Stimulated activated CD8-positive, alpha-beta memory T cell treated with anti-CD3 and anti-CD28 coated beads, Interleukin-4, amount 100 ng/mL, for 24 hours (primary cell): ENCODE results near the gene CCDC112.
"Not testable (repeated sequence)": the region's sequence is repeated elsewhere in the genome, so short reads cannot be mapped to it uniquely, and the experiment has no call there.

ENCODE experiments used
- DNase-seq: peaks from one replicate; pipeline ENCODE4 v3.0.0-alpha.2; 2020; ENCODE audit warnings: low read depth

CCDC112 gene, protein sequence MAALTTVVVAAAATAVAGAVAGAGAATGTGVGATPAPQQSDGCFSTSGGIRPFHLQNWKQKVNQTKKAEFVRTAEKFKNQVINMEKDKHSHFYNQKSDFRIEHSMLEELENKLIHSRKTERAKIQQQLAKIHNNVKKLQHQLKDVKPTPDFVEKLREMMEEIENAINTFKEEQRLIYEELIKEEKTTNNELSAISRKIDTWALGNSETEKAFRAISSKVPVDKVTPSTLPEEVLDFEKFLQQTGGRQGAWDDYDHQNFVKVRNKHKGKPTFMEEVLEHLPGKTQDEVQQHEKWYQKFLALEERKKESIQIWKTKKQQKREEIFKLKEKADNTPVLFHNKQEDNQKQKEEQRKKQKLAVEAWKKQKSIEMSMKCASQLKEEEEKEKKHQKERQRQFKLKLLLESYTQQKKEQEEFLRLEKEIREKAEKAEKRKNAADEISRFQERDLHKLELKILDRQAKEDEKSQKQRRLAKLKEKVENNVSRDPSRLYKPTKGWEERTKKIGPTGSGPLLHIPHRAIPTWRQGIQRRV

GRCh38 chr5:115296124-115297022, at the start of gene CCDC112:
CCDC112 (minus strand) TSS chr5:115296654; CDS start chr5:115296543, 111 bp downstream.
- DNase-seq = peak; percentile 66

DNA sequence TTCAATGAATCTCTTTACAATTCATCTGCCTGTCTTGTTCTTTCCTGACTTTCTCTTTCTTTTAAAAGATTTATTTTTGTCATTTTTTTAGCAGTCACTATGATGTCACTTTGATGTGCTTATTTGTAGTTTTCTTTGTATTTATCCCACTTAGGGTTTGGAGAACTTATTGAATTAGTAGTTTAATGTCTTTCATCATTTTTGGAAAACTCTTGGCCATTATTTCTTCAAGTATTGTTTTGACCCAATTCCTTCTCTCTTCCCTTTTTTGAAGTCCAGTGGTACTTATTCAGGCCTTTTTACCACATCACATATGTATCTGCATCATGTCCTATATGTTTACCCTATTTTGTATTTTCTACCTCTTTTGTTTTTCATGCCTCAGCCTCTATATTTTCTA, 48.9 kb upstream of the CCDC112 start:
- no peak for DNase-seq

- DNase-seq = no peak
Observed at GRCh38 chr5:115343855-115344254, 47.4 kb upstream of the CCDC112 start.

- no peak for DNase-seq
Observed at GRCh38 chr5:115342590-115343377, 46.3 kb upstream of the CCDC112 start.

GRCh38 chr5:115341745-115342144, 45.3 kb upstream of the CCDC112 start:
- DNase-seq = no peak

DNA sequence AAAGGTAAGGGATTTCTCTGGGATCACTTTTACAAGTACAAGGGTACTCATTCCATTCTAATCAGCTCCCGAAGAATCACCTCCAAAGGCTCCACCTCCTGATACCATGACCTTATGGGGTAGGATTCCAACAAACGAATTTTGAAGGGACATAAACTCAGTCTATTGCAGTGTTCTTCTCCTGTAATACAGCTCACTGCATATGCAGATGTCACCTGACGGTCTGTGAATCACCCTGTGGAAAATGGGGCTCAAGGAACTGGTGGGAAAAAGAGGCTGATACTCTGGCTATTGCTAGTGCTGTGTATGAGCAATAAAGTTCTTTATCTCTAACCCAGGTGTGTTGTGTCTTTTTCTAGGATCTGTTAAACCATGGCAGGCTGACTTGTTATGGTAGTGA, 42.4 kb upstream of the CCDC112 start:
- no peak for DNase-seq

DNA sequence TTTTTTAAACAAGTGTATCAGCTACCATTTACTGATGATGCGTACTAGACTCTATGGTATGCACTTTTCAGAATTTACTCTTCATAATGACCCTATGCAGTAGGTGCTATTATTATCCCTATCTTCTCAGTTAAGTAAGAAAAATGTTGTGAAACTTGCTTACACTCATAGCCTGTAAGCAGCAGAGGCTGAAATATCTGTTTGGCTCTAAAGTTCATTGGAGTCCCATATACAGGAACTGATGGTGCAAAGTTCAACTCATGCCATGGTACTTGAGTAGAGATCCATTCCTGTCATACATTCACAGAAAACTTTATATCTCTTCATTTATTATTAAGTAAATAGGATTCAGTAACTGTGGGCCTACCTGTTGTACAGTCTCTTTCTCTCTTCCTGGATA, 41.4 kb upstream of the CCDC112 start:
- no peak for DNase-seq

- DNase-seq = no peak
Observed at GRCh38 chr5:115336964-115337363, 40.5 kb upstream of the CCDC112 start.

GRCh38 chr5:115336201-115336720, 39.8 kb upstream of the CCDC112 start:
- no peak for DNase-seq

DNA sequence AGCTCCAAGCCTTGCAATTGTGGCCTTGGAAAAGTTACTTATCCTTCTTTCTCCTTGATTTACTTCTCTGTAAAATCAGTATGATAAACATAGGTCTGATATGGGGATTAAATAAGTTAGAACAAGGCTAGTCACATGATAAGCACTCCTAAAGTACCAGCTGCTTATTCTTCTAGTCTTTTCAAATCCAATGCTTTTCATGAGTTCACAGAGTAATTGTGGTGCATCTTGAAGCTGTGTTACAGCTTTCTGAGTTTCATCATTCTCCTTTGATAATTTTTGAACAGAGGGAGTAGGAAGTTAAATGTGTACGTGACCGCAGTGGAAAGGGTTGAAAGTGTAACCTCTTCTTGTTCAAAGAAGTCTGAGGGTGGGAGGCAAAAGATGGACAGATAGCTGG, 38.8 kb upstream of the CCDC112 start:
- DNase-seq = no peak

- no peak for DNase-seq
Observed at GRCh38 chr5:115333164-115333563, 36.7 kb upstream of the CCDC112 start.

GRCh38 chr5:115330830-115331229, 34.4 kb upstream of the CCDC112 start:
- DNase-seq = no peak

GRCh38 chr5:115329475-115329874, 33.0 kb upstream of the CCDC112 start:
- no peak for DNase-seq

DNA sequence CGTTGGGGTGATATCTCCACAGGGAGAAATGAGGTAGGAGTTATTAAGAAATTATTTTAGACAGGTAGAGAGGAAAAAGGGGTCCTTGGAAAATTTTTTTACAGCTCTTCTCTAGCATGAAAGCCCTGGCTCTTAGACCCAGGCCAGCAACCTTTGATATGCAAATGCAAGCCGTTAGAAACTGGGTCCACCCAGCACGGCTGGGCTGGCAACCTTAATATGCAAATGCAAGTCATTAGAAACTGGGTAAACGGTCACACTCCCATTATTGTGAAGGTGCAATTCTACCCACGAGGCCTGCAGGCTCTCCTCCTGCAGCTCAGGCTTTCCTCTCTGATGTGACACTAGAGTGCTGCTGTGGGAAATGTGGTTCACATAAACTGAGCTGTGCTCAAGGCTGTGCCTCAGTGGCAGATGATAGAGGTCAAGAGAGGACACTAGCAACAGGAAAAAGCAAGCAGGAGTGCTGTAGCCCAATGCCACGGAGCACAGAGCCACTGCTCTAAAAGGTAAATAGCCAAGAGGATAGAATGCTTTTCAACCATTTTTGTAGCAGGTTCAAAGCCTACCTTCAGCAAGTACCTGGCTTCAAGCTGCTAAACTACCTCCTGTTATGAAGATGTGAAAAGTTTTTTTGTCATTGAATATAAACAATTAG, 32.3 kb upstream of the CCDC112 start:
- not testable (repeated sequence) for DNase-seq

- no peak for DNase-seq
Observed at GRCh38 chr5:115325296-115325959, 29.0 kb upstream of the CCDC112 start.

DNA sequence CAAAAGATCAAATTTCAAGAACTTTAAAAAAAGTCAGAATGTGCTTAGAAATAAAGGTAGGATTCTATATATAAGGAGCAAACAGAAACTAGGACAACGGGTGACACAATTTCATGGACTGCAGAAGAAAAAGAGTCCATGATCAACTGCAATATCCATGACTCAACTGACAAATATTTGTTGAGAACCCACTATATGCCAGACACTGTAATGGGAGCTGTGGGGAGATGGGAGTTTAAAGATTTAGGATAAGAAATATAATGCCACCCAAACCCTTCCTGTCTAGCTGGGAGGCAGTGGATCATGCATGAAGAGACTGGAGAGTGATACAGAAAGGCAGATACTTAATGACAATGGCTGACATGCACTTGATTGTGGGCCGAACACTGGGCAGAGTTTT, 27.6 kb upstream of the CCDC112 start:
- no peak for DNase-seq

DNA sequence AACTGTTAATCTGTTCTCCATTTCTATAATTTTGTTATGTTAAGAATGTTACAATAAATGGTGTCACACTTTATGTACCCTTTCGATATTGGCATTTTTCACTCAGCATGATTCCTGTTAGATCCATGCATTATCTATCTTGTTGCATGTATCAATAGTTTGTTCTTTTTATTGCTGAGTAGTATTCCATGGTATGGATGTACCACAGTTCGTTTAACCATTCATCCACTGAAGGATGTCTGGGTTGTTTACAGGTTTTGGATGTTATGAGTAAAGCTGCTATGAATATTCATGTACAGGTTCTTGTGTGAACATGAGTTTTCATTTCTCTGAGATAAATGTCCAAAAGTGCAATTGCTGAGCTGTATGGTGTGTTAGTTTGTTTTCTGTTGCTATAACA, 26.3 kb upstream of the CCDC112 start:
- no peak for DNase-seq

DNA sequence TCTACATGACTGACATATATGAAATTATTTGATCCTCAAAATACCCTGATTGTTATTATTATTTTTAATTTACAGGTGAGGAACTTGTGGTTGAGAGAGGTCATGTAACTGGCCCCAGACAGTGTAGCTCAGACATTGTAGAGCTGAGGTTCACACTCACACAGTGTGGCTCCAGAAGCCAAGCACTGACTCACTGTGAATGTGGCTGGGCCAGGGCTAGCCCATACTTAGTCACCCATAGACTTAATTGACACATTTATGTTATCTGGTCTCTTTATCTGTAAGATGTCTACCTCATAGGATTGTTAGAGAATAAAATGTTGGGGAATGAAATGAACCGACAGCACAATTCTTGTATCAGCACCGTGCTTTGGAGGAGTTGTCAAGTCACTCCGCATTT, 24.9 kb upstream of the CCDC112 start:
- DNase-seq = no peak

- DNase-seq = no peak
Observed at GRCh38 chr5:115320515-115320914, 24.1 kb upstream of the CCDC112 start.

DNA sequence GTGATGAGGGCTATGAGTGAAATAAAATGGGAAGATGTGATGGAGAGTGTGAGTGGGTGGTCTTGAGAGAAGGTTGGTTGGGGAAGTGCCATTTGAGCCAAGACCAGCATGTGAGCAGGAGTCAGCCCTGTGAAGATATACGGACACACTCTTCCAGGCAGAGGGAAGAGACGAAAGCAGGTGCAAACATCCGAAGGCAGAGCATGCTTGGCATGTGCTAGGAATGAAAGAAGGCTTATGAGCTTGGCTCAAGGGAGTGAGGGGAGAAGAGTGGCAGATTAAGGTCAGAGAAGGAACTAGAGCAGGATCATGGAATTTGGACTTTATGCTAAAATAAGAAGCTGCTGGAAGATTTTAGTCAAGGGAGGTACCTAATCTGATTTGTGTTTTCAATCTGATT, 23.6 kb upstream of the CCDC112 start:
- no peak for DNase-seq

GRCh38 chr5:115319007-115319406, 22.6 kb upstream of the CCDC112 start:
- DNase-seq = no peak
